ENCODE measurements around the gene SPATA25. TPM values are rescaled to one million over a fixed set of nuclear protein-coding genes. Genes with fewer than 3 reads are reported as not detected.

The SPATA25 gene
- total RNA-seq, 1 donor: 2.1 TPM

DNA sequence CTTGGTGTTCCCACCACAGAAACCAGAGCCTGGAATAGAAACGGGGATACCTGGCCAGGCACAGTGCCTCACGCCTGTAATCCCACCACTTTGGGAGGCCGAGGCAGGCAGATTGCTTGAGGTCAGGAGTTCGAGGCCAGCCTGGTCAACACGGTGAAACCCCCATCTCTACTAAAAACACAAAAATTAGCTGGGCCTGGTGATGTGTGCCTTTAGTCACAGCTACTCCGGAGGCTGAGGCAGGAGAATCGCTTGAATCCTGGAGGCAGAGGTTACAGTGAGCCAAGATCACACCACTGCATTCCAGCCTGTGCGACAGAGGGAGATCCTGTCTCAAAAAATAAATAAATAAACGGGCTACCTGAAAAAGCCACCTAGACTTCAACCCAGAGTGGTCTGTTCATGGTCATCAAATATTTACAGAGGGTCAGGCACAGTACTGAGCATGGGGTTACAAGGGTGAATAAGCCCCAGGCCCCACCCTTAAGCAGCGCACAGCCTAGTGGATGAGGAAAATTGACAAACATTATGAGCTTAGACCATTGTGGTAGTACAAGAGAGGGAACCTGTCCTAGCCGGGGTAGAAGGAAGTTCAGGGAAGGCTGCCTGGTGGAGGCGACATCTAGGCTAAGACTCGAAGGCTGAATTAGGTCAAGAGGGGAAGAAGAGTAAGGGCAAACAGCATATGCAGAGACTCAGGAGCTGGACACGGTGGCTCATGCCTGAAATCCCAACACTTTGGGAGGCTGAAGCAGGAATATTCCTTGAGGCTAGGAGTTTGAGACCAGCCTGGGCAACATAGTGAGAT, 39.9 kb upstream of the SPATA25 start:
- DNase-seq (ENCODE audit: low read depth): no peak
- no peak overlapping the region for H3K4me3 ChIP-seq (ENCODE audit: low read depth, low read length)
- TF ChIP-seq, protein P1, sequence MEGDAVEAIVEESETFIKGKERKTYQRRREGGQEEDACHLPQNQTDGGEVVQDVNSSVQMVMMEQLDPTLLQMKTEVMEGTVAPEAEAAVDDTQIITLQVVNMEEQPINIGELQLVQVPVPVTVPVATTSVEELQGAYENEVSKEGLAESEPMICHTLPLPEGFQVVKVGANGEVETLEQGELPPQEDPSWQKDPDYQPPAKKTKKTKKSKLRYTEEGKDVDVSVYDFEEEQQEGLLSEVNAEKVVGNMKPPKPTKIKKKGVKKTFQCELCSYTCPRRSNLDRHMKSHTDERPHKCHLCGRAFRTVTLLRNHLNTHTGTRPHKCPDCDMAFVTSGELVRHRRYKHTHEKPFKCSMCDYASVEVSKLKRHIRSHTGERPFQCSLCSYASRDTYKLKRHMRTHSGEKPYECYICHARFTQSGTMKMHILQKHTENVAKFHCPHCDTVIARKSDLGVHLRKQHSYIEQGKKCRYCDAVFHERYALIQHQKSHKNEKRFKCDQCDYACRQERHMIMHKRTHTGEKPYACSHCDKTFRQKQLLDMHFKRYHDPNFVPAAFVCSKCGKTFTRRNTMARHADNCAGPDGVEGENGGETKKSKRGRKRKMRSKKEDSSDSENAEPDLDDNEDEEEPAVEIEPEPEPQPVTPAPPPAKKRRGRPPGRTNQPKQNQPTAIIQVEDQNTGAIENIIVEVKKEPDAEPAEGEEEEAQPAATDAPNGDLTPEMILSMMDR (IDR thresholded peaks at IDR 0.05; ENCODE audit: insufficient read depth, low read length): no peak

DNA sequence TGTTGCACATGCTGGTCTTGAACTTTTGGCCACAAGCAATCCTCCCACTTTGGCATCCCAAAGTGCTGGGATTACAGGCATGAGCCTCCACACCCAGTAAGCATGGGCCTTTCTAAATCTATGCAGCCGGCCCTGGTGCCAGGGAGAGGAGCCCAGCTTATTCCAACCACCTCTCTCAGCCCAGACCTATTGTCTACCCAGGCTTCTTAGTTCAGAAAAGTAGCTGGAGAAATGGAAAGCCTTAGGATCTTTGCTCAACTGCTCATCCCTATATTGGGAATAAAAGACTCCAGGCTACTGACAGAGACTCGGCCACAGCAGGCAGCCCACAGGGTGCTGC, 39.3 kb upstream of the SPATA25 start:
- no peak for DNase-seq (ENCODE audit: low read depth)
- TF ChIP-seq, protein P1 (IDR thresholded peaks at IDR 0.05; ENCODE audit: insufficient read depth, low read length): no peak
- H3K4me3 ChIP-seq (ENCODE audit: low read depth, low read length): no peak overlapping the region

GRCh38 chr20:45925821-45926506, 38.5 kb upstream of the SPATA25 start:
- TF ChIP-seq, protein P1 (IDR thresholded peaks at IDR 0.05; ENCODE audit: insufficient read depth, low read length): no peak
- no peak overlapping the region for H3K4me3 ChIP-seq (ENCODE audit: low read depth, low read length)
- no peak for DNase-seq (ENCODE audit: low read depth)

- DNase-seq (ENCODE audit: low read depth): peak; percentile 57
- H3K4me3 ChIP-seq (ENCODE audit: low read depth, low read length): no peak overlapping the region
- TF ChIP-seq, protein P1 (IDR thresholded peaks at IDR 0.05; ENCODE audit: insufficient read depth, low read length): no peak
Observed at GRCh38 chr20:45924391-45925261, 37.2 kb upstream of the SPATA25 start.

DNA sequence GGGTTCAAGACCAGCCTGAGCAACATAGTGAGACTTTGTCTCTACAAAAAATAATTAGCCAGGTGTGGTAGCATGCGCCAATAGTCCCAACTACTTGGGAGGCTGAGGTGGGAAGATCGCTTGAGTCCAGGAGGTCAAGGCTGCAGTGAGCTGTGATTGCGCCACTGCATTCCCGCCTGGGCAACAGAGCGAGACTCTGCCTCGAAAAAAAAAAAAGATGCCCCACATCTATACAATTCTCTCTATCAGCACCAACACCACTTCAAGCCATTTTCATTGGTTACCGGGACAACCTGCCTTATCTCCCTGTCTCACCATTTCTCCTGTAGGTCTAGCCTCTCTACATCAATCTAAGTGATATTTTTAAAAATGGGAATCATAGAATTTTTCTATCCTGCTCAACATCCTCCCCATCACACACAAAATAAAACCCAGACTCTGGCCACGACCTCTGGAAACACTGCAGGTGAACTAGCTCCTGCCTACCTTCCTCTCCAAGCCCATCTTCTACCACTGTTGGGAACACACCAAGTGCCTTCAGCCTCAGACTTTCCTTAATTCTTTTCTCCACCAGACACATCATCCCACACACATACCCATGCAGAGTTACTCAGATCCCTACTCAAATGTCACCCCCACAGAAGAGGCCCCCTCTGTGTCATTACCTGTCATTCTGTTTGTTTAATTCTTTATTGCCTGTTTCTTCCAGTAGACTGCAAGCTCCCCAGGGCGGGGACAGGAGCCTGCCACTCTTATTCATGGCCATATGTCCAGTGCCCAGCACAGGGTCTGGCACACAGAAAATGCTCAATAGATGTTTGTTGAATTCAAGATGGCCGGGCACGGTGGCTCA, 34.1 kb upstream of the SPATA25 start:
- no peak for DNase-seq (ENCODE audit: low read depth)
- no peak overlapping the region for H3K4me3 ChIP-seq (ENCODE audit: low read depth, low read length)
- TF ChIP-seq, protein P1 (IDR thresholded peaks at IDR 0.05; ENCODE audit: insufficient read depth, low read length): no peak
